CD4-positive, alpha-beta T cell treated with Interferon gamma for 1 hour (primary cell): ENCODE data around the gene PPP1R16B.
"Not testable (repeated sequence)": the region's sequence is repeated elsewhere in the genome, so short reads cannot be mapped to it uniquely, and the experiment has no call there.

Source experiments
- DNase-seq: peaks from one replicate; pipeline ENCODE4 v3.0.0-alpha.2; 2020

PPP1R16B gene

DNA sequence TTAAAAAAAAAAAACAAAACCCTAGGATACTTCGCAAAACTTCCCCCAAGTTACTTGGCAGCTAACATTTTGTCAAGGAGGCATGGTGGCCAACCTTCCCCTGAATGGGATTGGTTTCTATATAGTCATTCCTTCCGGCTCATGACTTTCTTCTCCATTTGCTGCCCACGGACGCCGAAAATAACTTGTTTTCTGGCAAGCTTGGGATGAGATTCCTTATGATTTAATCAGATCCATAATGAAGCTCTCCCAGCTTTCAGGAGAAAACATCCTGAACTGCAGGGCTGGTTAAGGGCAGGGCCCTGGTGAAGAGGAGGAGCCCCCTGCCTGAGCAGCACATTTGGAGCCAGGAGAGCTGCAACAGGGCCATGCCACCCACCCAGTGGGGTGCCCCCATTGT is 49.9 kb downstream of the PPP1R16B start:
- no peak for DNase-seq

DNA sequence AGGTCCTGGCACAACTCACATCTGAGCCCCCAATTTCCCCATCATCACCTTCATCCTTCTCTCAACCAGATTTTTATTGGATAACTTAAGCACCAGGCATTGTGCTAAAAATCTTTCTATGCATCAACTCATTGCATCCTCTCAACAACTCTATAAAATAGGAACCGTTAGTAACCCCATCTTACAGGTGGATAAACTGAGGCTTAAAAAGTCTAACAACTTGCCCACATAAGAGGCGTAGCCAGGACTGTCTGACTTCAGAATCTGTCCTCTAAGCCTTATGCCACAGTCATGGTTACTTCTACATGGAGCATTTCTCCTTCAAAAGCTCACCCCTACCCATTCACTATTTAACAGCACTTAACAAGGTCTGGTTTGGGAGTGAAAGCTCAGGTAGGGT is 51.1 kb downstream of the PPP1R16B start:
- DNase-seq = no peak

DNA sequence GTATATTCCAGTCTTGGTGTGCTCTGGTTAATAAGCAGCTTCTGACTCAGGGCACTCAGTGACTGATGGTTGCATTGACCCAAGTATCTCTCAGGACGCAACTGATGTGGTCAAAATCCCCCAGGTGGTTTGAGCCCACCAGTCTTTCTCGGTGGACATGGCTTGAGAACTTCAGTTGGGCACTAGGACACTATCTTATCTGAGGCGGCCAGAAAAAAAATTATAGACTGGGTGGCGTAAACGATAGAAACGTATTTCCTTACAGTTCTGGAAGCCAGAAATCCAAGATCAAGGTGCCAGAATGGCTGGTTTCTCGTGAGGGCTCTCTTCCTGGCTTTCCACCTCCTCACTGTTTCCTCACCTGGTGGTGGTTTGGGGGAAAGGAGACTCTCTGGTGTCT is 52.2 kb downstream of the PPP1R16B start:
- DNase-seq = no peak

DNA sequence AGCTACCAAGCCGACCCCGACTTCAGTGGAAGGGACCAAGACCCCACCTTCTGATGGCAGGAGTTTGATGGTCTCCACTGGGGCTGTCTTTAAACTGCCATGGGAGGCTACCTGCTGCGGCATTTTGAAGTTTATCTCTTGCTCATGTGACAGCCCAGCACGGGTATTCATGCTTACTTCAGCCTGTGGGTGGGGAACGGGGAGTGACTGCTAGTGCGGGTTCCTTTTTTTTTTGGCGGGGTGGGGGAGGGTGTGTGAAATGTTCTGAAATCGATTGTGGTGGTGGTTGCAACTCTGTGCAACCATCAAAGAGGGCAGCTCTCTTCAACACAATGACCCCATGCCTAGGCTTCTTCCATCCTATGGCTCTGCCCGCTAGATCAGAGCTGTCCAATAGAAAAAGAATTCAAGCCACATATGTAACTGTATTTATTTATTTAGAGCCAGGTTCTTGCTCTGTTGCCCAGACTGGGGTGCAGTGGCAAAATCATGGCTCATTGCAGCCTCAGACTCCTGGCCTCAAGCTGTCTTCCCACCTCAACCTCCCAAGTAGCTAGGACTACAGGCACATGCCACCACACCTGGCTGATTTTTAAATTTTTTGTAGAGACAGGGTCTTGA is 53.7 kb downstream of the PPP1R16B start:
- DNase-seq = peak; percentile 60

DNA sequence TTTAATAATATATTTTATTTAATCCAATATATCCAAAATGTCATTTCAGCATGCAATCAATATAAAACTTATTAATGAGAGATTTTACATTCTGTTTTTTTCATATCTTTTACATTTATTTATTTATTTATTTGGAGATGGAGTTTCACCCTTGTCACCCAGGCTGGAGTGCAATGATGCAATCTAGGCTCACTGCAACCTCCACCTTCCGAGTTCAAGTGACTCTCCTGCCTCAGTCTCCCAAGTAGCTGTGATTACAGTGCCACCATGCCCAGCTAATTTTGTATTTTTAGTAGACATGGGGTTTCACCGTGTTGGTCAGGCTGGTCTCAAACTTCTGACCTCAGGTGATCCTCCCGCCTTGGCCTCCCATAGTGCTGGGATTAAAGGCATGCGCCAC is 54.4 kb downstream of the PPP1R16B start:
- not testable (repeated sequence) for DNase-seq

DNA sequence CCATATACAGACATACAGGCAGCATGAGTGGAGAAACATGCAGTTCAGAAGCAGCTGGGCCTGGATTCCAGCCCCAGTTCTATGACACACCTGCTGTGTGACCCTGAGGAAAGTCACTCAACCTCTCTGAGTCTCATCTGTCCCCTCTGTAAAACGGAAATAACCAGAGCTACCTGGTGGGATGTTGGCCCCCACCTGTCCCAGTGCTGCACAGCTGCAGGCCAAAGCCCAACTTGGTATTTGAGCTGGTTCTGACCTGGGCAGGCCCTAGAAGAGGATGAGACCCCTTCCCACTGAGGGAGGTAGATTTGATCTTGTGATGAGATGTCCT is 55.5 kb downstream of the PPP1R16B start:
- DNase-seq = no peak

DNA sequence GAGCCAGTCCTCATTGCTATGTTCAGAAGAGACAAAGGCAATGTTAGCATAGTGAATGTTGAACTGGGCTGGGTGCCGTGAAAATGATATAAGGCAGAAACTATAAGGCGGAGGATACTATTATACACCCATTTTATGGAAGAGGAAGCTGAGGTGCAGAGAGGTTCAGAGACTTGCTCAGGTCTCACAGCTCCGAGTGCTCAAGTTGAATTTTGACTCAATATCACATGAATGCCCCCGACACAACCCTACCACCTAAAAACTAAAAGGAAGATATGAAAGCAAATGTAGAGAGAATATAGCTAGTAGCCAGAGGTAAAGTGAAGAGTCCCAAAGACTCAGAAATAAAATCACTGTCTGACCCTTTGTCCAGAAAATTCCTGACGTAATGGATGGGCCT is 56.7 kb downstream of the PPP1R16B start:
- DNase-seq = no peak

DNA sequence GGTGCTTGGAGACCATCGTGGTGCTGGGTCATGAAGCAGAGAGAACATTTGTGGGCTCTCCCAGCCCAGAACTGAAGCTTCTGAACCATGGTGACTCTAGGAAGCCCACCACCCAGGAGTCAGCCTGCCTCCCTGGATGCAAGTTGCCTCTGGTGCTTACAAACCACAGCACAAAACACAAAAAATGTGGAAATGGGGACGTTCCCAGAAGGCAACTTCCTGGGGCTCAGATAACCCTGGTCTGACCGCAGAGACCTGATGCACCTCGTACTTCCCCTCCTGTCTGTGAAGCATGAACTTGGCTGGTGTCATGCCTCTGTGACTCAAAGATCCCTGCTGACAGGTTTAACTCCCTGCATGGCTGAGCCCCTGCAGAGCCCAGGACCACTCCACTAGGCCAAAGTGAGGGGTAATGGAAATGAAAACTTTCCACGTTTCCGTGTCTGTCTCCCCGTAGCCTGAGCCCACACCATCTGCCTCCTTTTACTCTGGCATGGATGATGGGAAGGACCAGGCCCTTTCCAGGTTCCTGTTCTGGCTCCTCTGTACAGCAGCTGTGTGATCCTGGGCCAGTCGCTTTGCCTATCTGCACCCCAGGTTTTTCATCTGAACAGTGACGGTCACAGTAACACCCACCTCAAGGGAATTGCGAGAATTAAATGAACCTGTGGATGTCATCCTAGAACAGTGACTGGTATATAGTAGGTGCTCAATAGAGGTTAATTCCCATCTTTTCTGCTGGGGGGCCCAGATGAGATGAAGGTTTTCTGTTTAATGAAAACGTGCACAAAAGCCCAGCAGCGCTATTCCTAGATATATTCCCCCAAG is 57.7 kb downstream of the PPP1R16B start:
- peak; percentile 68 for DNase-seq

DNA sequence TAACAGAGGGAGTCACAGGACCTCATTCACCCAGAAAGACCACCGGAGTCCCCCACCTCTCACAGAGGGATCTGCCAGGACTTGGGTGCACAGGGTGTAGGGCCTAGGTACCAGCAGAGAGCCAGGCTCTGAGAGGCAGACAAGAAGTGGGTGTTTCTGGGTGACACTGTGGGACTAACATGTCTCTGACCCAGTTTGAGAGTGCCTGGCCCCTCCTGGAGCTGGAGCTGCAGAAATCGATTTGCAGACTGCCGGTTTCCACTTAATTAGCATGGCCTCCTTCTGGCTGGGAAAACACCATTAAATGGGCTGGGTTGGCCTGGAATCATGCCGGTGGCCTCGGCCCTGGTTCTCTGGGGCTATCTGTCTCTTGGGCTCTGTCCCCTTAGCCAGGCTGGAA is 59.2 kb downstream of the PPP1R16B start:
- DNase-seq = no peak

DNA sequence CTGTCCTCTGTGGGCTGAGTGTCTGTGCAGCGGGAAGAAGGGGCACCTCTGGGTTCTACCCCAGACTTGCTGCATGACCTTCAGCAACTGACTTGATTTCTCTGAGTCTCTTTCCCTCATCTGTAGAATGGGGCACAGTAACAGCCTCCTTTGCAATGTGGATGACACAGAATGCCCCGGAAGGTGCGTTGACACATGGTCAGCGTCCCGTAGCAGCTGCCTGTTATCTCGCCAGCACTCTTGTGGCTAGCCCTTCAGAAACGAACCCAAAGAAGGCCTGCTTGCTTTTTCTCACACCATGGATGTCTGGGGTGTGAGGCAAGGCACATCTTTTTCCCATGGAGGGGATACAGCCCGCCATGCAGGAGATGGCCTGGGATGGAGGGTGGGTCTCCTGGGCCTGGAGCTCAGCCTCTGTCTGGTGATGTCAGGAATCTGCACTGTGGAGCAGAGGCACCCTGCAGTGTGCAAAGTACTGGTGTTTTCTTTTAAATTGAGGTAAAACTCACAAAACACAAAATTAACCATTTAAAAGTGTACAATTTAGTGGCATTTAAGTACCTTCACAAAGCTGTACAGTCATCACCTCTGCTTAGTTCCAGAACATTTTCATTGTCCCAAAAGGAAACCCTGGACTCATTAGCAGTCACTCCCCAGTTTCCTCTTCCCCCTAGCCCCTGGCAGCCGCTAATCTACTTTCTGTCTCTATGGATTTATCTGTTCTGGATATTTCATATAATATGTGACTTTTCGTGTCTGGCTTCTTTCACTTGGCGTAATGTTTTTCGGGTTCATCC is 61.0 kb downstream of the PPP1R16B start:
- DNase-seq = no peak

DNA sequence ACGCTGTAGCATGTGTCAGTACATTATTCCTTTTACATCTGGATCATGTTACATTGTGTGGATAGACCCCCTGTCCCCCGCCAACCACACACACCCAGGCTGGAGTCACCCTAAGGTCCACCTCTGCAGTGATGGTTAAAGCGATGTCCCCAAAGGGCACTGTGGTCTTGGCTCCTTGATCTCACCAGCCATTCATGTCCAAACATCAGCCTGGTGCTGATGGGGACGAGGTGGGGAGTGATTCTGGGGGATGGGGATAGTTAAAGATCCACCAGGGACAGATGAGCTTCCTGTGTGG is 61.5 kb downstream of the PPP1R16B start:
- no peak for DNase-seq

DNA sequence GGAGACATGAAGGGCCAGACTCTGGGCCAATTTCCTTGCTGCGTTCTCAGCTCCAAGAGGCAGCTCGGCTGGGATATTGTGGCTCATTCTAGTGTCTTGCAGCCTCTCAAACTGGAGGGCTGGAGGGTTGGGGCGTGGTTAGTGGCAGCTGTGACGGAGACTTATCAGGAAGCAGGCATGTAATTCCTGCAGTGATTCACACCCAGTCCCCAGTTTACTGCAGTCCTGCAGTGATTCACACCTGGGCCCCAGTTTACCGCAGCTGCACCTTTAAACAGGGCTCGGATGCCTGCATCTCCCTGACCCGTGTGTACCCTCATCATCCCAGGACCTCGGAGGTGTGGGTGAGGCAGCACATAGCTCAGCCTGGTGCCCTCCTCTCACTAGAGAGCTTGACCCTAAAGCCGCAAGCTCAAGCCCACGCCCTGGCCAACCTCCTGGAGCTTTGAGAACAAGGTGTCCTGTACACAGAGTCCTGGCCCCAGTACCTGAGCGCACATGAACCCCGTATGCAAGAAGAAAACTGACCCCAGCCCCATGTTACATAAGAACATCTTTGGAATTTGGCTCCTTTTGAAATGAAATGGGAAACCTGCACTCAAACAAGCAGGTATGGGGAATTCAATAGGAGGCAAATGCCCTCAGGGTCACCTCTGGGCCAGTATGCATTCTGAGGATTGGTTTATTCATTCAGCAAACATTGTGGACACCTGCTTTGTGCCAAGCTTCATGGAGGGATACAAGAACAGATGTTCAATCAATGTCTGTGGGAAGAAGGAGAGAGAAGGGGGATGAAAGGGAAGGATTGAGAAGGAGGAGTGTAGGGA is 65.4 kb downstream of the PPP1R16B start:
- no peak for DNase-seq

DNA sequence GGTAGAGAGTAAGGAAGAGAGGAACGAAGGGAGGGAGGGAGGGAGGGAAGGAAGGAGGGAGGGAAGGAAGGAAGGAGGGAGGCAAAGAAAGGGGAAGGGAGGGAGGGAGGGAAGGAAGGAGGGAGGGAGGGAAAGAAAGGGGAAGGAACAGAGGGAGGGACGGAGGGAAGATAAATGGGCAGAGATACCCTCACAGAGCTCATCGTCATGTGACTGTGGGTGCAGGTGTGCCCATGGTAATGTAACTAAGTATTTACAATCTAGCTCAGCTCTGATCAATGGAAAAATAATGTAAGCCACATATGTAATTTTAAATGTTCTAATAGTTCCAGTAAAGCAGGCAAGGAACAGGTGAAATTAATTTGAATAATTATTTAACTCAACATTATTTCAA is 66.1 kb downstream of the PPP1R16B start:
- DNase-seq = no peak

DNA sequence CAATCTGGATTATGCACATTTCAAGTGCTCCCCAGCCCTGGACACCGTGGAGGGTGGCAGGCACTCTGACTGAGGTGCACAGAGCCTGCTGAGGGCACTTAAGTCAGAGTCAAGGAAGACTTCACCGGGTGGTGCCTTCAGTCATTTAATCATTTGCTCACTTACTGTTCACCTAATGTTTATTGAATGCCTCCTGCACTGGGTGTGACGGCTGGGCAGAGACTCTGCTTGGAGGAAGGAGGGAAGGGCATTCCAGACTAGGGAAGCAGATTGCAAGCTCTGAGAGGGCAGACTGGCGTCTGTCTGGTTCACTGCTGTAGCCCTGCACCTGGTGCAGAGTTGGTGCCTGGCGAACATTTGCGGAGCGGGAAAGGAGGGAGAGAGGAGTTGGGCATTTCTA is 66.5 kb downstream of the PPP1R16B start:
- DNase-seq = no peak

DNA sequence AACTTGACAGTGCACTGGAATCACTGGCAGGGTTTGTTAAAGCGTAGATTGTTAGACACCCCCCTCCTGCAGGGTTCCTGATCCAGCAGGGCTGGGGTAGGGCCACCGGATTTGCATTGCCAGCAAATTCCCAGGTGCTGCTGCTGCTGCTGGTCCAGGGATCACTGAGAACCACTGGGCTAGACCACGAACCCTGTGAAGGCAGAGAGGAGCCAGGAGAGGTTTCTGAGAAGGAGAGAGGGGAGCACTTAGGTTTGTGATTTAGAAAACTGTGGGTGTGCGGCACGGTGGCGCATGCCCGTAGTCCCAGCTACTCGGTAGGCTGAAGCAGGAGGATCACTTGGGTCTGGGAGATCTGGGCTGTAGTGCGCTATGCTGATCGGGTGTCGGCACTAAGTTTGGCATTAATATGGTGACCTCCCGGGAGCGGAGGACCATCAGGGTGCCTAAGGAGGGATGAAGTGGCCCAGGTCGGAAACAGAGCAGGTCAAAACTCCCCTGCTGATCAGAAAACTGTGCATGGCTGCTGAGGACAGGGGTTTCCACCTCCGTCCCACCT is 67.1 kb downstream of the PPP1R16B start:
- no peak for DNase-seq

DNA sequence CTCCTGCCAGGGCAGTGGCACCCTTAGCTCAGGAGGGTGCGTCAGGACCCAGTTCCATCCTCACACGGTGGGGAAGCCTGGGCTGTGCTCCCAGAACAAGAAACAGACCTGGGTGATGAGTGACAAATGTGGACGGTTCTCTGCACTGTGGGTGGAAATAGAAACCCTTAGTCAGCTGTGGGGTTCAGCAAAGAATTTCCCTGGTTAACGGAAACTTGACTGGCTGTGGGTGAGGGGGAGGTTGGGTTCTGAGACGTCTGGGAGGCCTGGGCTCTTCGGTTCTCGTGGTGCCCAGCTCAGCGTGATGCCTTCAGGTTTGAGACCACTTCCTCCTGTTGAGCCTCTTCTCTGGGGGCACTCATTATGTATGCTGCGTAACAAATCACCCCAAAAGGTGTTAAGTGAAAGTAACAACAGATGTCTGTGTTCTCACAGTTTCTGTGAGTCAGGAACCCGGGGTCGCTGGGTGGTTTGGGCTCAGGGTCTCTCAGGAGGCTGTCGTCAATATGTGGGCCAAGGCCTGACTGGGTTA is 67.6 kb downstream of the PPP1R16B start:
- peak; percentile 79 for DNase-seq

DNA sequence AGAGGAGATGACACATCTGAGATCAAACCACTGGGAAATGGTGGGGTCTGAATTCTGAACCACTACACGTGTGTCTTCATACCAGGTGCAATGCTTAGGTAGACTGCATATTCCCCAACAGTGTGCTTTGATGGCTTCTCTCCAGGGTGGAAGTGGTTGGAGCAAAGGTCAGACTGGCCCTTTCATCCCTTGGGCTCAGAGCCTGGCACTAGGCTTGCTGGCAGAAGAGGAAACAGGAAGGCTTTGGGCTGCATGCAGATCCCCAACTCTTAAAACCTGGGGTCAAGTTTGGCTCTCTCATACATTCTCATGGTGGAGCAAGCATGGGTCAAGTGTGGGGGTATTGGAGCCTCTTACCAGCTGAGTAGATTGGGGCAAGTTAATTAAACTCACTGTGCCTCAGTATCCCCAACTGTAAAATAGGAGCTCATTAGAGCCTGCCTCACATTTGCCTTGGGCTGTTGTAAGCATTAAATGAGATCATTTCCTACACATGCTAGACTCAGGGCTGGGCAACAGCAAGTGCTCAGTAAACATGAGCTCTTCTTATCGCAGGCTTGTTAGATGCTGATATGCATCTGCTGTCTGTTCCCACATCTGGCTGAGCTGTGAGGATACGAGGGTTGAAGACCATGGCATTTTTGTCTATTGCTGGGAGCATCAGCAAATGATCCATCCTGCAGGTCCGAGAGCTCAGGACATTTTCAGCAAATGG is 69.1 kb downstream of the PPP1R16B start:
- DNase-seq = peak; percentile 23

DNA sequence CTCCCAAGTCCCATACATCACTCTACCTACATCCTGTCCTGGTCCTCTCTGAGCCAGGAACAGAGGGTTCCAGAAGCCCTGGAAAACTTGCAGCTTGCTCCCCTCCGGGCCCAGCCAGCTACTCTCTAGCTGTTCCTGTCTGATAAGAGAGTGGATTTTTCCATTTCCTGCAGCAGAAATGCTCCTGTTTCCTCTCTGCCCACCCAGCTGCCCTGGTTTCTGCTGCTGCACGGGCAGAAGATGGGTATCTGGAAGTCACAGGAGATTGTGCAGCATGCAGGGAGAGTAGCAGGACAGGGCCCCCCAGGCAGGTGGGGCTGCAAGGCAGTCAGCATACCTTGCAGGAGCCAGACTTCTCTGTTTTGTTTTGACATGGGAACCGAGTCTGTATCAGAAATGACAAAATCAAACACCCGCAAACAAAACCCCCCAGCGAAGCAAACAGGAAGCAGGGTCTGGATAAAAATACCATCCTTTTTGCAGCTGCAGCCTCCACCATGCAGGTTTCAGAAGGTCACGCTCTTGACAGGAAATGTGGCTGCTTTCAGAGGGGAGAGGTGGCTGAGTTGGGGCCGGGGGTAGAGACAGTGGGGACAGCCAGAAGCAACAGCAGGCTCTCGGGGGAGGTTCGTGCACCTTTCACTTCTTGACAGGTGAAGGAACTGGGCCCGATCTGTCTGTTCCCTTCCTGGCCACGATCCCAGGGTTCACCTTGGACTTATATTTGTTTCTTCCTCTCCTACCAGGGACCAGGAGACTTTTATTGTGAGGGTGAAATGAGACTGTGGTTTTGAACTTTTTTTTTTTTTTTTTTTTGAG is 69.9 kb downstream of the PPP1R16B start:
- peak; percentile 84 for DNase-seq

DNA sequence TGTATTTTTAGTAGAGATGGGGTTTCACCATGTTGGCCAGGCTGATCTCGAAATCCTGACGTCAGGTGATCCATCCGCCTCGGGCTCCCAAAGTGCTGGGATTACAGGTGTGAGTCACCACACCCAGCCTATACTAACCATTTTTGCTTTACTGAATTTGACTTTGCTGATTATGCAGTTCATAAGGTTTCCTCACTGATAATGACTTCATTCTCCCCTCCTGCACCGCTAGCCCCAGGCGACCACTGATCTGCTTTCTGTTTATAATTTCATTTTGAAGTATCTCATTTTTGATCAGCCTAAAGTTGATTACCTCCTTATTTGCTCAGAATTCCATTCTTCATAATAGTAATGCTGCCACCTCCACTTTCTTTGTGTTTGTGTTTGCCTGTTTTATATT is 72.0 kb downstream of the PPP1R16B start:
- no peak for DNase-seq

DNA sequence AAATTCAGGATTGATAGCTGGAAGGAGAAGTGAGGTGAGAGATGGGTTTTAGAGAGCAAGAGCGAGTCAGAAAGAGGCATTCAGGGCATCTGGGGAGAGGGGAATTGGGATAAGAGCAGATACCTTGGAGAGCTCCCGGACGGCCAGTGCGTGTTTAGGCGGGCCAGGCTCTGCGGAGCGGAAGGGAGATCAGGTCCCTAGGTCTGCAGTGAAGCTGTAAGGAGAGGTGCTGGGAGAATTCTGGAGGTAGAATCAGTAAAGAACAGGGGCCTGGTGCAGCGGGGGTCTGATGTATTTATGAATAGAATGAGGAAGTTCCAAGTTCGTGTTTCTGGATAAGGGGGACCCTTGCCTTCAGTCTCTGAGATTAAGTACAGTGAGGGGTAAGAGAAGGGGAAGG is 73.4 kb downstream of the PPP1R16B start:
- no peak for DNase-seq
